GM21447 (cell line): Measurements from ENCODE around the gene MYLK4.

Source experiments
- ATAC-seq: cut with Tn5 transposase; IDR thresholded peaks from one replicate; pipeline ENCODE4 v1.9.1; 2021; ENCODE audit not compliant: unreplicated experiment

The MYLK4 gene

DNA sequence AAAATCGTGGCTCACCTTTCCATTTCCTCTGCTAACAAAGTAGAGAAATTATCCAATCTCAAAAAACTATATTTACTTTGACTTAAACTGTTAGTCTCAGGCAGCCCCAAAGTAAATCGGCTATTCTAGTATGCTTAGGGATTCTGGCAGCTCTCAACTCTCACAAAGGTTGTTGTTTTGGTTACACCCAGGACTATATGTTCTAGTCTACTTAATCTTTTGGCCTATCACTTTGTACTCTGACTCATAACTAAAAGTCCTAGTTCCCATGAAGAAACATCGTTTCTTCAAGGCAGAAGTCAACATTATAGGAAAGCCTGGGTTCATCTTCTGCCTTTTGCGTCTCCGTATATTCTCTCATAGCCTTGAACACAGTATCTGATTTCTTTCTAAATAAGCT is 42.3 kb downstream of the MYLK4 start:
- no peak for ATAC-seq

DNA sequence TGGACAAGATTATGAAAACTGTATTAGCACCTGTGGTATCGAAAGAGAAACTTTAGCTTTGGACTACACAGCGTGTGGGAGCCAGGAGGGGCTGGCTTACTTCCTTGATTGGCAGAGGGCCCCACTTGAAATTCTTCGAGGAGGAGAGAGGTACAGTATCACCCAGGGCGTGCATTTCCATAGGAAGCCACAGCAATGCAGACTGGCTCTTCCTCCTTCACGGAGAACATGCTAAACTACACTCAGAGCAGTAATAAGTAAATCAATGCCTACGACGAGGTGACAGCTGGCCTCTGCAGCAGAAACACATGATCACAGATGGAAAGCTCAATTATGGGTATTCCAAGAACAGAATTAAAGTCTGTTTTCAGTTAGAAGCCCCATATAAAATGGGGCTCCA is 44.2 kb downstream of the MYLK4 start:
- no peak for ATAC-seq

DNA sequence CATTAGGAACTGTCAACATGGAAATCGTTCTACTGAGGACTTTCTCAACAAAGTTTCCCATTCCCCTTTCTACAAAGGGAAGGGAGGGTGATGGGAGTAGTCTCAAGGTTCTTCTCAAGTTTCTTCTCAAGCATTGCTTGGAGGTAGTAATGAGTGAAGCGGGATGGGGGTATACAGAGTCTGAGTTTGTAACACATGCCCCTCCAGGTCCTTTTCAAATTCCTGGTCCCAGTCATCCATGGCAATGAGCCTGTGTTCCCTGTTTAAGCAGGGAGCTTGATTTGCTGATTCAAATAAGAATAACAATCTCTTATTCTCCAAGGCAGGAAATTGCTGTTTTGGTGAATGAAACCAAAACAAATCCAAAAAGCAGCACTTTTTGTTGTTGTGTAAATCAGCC is 45.5 kb downstream of the MYLK4 start:
- ATAC-seq: no peak

DNA sequence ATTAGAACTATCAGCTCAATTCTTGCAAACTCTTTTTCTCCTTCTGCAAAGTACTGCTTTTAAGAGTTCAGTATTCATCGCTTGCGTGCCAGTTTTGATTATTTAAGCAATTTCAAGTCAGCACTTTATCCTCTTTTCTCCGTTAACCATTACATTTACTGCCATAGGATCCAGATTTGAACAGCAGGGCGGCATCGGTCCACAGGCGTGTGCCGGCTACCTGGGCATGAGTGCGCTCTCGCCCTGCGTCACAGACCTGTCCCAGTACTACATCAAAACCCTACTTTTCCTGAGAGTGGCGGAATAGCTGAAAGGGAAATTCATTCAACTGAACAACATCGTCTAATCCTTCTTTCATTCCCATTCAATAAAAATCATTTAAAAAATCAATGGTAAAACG is 53.4 kb downstream of the MYLK4 start:
- no peak for ATAC-seq

DNA sequence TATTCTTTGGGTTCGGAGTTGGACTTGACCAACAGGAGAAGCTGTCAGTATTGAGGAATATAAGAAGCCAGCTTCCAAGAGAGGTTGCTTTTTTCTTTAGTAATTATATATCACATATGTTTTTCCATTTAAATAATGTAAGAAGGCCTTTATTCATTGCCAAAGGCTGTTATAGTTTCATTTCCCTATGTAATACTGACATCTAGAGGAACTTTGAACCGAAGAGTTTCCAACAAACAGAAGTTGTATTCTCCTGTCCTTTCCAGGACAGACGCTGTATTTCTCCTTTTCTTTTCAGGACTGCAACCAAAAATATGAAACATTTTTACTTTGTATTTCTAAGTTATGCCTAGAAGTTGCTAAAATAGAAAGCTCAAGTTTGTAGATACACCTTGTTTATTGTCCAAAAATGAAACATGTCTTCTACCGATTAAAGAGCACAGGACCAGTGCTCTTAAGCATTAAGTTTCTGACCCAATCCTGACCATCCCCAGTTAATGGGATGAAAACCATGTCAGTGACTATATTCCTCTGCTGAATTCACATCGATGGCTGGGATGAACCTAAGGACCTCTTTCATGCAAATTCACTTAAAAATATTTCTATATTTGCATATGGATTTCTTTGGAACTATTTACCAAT is 55.1 kb downstream of the MYLK4 start:
- ATAC-seq: no peak

DNA sequence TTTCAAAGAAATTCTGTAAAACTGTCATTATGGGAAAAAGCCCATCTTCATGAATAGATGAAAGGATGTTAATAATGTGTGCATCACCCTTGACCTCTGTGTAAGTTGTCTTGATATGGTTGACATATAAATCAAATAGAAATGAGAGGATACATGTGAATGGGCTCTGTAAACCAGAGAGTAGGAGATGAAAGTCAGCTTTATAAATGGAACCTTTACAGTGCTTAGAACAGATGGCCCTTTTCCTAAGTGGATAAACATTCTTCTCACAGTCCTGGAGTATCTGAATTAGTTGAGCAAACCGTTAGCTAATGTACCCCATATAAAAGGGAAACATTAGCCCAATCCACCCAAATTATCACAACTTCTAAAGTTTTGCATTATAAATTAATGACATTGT is 57.5 kb downstream of the MYLK4 start:
- ATAC-seq: no peak

DNA sequence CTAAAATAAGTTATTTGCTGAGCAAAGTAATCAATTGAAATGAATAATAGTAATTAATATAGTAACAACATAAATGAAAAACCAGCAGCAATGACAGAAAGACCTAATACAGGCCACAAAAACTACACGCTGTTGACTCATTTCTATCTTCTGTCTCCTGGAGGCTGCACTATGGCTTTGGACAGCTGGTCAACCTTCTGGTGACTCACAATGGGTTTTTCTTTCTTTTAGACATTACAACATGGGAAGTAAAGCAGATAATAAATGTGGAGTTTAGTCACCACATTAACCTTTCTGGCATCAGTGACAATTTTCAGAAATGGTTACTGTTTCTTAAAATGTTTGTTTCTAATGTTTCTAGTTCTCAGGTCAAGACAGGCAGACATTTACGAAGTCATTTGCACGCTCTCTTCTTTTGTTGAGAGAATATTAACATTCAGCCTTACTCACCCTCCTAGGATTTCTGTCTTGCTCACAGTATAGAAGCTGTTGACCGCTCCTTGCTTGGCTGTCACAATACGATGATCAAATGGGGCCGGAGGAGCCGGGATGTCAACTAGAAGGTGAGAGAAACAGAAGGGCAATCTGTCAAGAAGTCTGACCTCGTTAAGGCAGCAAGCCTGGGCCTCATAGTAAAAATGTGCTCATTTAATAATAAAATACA is 62.2 kb downstream of the MYLK4 start:
- no peak for ATAC-seq

DNA sequence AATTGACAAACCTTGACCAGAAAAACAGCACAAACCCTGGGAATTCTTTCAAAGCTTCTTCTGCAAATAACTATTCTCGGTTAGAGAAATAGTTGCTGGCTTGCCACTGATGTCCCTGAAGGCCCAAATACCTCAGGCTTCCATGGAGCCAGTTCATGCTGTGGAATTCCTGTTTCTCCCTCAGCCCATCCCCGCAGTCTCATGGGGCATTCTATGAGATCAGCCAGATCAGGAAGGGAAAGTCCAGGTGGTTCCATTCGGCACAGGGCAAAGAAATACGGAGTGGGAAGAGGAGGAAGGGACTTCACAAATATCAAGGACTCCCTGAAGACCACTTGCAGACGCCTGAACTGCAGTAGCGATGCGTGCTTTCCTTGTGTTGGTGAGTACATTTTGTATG is 63.3 kb downstream of the MYLK4 start:
- ATAC-seq: no peak

DNA sequence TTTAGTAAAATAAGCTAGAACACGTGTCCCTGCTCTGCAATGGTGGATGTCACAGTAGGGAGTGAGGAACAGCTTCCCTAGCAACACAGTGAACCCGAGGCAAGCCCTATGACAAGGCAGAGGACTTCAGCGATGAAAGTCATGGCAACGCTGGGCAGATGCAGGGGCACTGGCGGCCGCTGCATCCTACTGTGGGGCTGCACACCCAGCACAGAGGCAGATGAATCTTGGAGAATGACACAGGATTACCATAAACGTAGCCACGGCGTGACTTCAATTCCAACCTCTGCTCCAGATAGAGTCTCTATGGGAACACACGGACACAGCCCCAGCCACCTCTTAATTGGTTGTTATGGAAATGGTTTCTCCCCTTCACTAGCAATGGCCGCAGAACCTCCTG is 64.2 kb downstream of the MYLK4 start:
- ATAC-seq: no peak

DNA sequence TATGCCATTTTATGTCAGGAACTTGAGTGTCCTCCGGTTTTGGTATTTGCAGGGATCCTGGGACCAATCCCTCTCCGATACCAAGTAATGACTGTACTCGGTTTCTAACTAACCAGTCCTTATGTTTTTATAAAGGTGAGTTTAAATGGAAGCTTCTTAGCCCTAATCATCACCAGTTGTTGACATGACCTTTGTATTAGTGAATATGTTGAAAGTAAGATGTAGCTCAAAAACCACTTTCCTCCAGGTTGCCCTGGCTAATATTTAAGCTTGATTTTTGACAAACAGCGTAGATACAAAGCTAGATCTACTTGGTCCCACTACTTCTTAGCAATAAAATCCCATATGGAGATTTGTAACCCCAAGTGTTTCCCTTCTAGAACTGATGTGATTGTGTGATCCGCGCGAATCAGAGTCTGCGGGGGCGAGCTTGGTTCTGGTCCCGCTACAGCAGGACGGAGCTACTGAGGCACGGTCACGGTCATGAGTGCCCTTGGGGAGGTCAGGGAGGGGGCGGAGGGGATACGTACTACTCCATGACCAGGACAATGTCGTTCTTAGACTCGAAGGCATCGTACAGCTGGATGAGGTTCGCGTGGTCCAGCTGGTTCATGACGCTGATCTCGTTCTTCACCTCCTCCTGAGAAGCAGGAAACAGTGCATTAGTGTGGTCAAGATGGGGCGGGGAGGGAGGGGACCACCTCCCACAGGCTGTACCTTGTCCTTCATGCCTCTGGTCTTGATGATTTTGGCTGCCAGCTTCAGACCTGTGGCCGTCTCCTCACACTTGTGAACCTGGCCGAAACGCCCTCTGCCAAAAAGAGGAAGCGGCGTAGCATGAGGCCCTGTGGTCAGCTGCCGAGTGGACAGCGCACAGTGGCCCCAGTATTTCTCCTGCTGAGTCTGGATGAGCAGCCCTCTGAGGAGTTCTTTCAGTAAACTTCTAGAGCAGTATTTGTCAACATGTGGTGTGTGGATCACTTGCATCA is 65.7 kb downstream of the MYLK4 start:
- ATAC-seq: no peak

DNA sequence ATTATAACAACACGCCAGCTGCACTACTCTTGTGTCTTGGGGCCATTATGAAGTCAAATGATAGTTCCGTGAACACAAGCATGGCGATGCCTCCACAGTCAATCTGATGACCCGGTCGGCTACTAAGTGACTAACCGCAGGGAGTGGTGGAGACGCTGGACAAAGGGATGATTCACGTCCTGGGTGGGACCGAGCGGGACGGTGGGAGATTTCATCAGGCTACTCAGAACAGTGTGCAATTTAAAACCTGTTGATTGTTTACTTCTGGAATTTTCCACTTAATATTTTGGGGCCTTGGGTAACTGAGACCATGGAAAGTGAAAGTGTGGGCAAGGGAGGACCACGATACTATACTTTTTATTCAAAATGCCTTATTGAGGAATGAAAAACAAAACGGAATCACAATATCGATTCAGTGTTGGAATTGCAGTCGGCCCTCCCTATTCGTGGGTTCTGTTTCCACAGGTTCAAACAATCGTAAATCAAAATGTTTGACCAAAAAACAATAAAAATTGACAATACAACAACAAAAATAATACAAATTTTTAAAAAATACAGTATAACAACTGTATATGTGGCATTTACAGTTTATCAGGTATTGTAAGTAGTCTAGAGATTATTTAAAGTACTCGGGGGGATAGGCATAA is 66.5 kb downstream of the MYLK4 start:
- no peak for ATAC-seq

DNA sequence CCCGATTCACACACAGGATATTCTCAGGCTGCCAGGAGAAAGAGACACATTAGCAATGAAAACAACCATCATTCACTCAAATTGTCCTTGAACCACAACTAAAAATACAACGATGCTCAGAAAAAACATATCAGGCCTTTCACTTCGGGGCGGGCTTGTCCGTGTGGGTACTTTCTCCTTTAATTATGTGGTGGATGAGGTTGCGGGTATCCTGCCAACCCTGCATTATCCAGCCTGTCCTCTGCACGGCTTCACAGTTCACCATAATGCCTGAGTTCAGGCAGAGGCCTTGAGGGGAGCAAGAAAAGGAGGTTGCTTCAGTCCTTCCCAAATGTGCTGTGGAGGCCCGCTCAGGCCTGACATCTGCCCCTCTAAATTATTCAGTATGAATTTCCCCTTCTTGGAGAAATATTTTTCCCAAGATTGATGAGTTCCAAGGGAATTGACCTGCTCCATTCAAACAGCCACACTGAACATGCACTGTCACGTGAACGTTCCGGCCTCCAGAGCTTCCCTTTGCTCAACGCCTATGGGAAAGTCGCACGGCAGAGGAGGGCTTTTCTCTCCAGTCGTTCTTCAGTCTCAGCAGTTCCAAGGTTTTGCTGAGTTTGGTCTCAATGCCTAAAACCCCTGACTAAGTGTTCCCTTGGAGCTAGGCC is 70.3 kb downstream of the MYLK4 start:
- no peak for ATAC-seq

DNA sequence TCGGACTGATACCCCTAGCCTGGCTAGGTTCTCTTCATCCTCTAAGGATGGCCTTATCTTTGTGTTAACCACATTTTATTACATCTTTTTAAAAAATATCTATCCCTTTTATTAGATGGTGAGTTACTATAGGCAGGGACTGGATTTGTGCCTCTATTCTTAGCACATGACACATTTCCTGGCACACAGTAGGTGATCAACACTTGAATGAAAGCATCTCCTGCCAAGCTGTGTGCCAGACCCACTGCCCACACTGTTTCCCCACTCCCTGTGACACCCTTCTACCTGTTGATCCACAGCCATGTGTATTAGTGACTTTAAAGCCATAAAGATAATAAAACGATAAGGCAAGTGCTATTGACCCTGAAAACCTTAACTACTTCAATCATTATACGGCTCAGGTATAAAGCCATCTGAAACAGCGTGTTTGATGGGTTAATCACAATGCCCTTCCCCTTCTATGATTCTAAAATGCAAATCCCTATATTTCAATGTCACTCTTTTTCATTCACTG is 73.6 kb downstream of the MYLK4 start:
- no peak for ATAC-seq

DNA sequence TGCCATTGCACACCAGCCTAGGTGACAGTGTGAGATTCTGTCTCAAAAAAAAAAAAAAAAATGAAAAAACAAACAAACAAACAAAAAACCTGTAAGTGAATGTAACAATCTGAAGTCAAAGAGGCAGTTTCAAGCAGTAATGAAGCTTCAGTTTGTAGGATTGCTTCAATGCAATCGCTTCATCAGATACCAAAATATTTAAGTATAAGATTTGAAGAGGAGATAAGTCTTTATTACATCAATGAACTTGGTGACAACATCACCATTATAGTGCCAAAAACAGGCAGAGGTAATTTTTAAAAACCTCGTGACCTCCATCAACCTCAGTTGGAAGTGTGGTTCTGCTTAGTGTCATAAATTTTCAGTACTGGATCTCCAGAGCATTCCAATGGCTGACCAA is 74.7 kb downstream of the MYLK4 start:
- ATAC-seq: no peak

DNA sequence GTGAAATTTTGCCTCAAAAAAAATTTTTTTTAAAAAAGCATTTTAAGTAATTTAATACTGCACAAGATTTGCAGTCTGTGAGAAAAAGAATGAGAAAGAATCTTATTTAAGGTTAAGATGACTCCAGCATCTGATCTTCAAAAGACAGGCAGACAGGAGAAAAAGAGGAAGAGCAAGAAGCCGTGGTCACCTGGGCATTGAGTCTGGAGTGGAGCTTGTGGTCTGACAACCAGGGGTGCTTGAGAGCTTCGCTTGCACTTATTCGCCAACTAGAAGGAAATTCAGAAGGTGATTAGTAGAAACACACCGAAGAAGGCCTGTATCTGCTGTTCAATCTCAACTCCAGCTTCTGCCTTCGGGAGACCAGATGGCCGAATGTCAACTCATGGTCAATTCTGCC is 75.9 kb downstream of the MYLK4 start:
- no peak for ATAC-seq

DNA sequence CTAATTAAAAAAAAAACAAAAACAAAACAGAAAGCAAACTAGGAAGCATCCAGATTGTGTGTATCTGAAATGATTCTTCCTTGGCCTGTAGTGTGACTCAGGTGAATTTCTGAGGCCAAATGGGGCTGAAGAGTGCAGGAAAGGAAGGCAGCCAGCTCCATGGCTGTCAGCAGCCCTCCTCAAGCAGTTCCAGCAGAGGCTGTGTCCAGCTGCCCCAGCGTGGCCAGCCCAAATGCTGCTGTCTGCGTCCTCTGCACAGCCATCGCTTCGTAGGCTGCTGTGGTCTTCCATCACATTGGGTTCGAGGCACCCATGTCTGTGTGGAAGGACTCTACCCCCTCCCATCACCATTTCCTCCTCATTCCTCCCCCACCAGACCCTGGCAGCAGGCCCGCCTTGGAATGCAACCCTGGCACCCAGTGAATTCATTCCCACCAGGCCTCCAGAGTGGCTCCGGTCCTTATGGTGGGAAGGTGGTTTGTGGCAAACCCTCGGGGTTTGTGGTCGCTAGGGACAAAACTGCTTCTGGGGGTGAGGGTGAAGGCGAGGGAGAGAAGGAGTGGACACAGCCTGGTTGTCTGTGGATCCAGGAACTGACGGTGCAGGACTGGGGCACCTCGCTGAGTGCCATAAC is 81.5 kb downstream of the MYLK4 start:
- ATAC-seq: no peak

DNA sequence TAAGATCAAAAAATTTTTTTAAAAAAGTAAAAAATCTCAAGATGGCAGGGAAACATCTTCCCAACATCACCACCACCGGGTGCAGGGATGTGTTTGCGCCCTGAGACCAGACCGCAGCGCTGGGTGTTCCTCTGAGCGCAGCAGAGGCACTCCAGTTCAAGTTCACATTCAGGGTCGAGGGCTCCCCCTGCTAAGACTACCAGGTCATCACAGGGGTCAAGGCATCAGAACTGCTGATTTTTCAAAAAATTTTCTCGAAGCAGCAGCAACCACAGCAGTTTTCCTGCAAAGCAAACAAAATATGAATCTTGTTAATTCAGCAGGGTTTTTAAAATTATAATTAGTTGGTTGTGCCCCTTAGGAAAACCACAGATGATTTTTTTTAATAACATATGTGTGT is 83.1 kb downstream of the MYLK4 start:
- no peak for ATAC-seq

DNA sequence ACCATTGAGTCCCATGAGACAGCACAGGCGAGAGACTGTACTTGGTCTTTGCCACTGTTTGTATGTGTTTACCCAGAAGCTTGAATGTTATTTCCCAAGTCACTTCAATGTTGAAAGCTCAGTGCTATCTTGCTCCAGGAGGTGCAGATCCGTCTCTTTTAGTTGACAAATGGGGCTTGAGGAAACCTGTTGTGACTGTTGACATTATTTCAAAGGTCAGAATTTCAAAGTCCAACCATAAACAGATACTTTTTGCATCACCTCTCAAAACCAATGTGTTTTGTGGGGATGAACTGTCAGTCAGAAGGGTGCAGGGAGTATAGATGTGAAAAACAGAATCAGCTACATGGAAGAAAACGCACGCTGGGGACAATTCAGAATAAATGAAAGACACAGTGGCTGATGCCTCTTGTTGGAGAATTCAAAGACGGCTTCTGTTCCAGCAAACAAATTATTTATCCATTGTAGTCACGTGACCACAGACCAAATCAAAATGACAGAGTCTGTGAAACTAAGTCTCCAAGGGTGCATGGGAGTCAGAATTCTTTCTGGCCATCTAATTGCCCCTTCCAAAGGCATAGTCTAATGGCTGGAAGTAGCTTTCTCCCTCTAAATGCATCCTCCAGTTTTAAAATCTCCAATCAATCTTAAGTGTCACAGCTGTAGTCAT is 83.7 kb downstream of the MYLK4 start:
- ATAC-seq: no peak

DNA sequence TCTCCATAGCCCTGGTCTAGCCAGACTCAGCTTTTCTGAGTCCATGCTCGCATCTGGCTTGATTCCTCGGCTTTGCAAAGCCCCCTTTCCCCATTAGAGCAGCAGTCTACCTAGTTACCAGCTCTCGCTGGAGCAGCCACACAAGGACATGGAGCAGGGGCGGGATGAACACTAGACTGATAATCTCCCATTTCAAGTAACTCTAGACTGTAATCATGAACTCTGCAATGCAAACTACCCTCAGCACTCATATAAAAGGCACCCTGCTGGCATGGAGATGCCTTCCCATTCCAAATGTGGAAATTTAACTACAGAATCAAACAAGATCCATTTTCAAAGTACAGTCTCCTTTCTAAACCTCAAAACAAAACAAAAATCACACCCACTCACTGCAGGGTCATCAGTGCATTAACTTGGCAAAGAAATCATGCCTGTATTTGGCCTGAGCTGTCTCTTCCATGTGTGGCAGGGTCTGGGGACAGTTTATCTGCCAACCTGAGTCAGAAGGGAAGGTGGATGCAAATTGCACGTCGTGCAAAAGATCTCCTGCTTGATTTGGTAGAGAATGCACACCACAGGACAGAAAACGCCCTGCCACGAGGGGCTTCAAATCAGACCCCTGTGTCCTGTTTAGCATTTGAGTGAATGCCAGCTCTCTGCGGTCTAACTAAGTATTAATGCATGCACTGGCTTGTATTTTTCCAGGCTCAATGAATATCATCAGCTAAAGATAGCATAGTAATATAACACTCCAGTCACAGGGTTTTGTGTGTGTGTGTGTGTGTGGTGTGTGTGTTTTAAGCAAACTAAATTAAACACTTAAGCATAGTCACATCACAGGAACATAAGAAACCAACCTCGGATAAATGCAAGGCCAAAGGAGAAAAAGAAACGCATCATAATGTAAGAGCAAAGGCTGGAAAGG is 85.3 kb downstream of the MYLK4 start:
- no peak for ATAC-seq
